SK-N-SH (cell line): ENCODE data around the gene AP4B1. TPM values are rescaled to one million over a fixed set of nuclear protein-coding genes. Genes with fewer than 3 reads are reported as not detected.

Experiments
- CTCF ChIA-PET: fragments of 300-600, 350-600 bp; formaldehyde crosslinking; extraction: SDS; loops from one replicate; lab custom pipeline; 2021; lab: Yijun Ruan, JAX
- POLR2A ChIA-PET: fragments of 350-600 bp; sonication (Branson Sonifier 250); formaldehyde crosslinking; extraction: SDS; loops from one replicate; lab custom pipeline; 2020; ENCODE audit warnings: antibody characterized with exemption, inconsistent platforms; lab: Yijun Ruan, JAX
- DNase-seq: peaks from one replicate; pipeline ENCODE4 v3.0.0; 2012
- H2AFZ ChIP-seq: fragments of 200-600 bp; sonication (generic); 2 replicates; pipeline ENCODE4 v1.8.1; 2016; ENCODE audit warnings: antibody characterized with exemption, mild to moderate bottlenecking, low read depth
- H3F3A ChIP-seq: fragments of 200-600 bp; sonication (generic); replicated peaks from 2 replicates; pipeline ENCODE3; 2016; ENCODE audit warnings: antibody characterized with exemption, mild to moderate bottlenecking; ENCODE audit not compliant: insufficient read depth
- H3K27ac ChIP-seq, 2 experiments: fragments of 200-500 bp in 1 of 2; fragments of 200-600 bp in 1 of 2; sonication (Bioruptor generic) in 1 of 2; sonication (generic), shearing (Covaris generic) in 1 of 2; 2 replicates each; pipeline versions ENCODE4 v1.5.1 to v1.6.1; 2014 to 2016; ENCODE audit warnings: low read depth in 2 of 2, inconsistent platforms in 1 of 2, low read length in 1 of 2, mild to moderate bottlenecking in 1 of 2, mixed read lengths in 1 of 2
- H3K27me3 ChIP-seq: fragments of 200-600 bp; sonication (generic), shearing (Covaris generic); 2 replicates; pipeline ENCODE4 v1.6.1; 2016; ENCODE audit warnings: mixed run types; ENCODE audit not compliant: insufficient read depth
- H3K36me3 ChIP-seq, 2 experiments: fragments of 200-500 bp in 1 of 2; fragments of 200-600 bp in 1 of 2; sonication (Bioruptor generic) in 1 of 2; sonication (generic) in 1 of 2; replicated peaks in 1 of 2; 2 replicates each; pipeline versions ENCODE3 to v1.5.1; 2014 to 2016; ENCODE audit warnings: low read length in 1 of 2, mild to moderate bottlenecking in 1 of 2; ENCODE audit not compliant: insufficient read depth in 2 of 2, control insufficient read depth in 1 of 2
- H3K4me1 ChIP-seq, 2 experiments: fragments of 200-500 bp in 1 of 2; fragments of 200-600 bp in 1 of 2; sonication (Bioruptor generic) in 1 of 2; sonication (generic), shearing (Covaris generic) in 1 of 2; 2 replicates each; pipeline versions ENCODE4 v1.5.1 to v1.6.1; 2014 to 2016; ENCODE audit warnings: low read depth in 1 of 2, low read length in 1 of 2, mixed run types in 1 of 2; ENCODE audit not compliant: insufficient read depth in 2 of 2, control insufficient read depth in 1 of 2
- H3K4me2 ChIP-seq: fragments of 200-600 bp; sonication (generic), shearing (Covaris generic); 2 replicates; pipeline ENCODE4 v1.6.1; 2017; ENCODE audit warnings: mixed run types
- H3K4me3 ChIP-seq, 2 experiments: fragments of 200-500 bp in 1 of 2; fragments of 200-600 bp in 1 of 2; sonication (Bioruptor generic) in 1 of 2; sonication (generic), shearing (Covaris generic) in 1 of 2; 2 replicates each; pipeline versions ENCODE4 v1.5.1 to v1.8.1; 2014 to 2016; ENCODE audit warnings: low read depth in 2 of 2, inconsistent platforms in 1 of 2, low read length in 1 of 2, mild to moderate bottlenecking in 1 of 2, mixed read lengths in 1 of 2, moderate library complexity in 1 of 2
- H3K79me2 ChIP-seq: fragments of 200-600 bp; sonication (generic); 2 replicates; pipeline ENCODE4 v1.8.1; 2017; ENCODE audit warnings: mild to moderate bottlenecking; ENCODE audit not compliant: insufficient read depth
- H3K9ac ChIP-seq: fragments of 200-600 bp; sonication (generic); 2 replicates; pipeline ENCODE4 v1.6.1; 2017; ENCODE audit warnings: mixed run types
- H3K9me2 ChIP-seq: fragments of 200-600 bp; sonication (generic); 2 replicates; pipeline ENCODE4 v1.6.1; 2017; ENCODE audit warnings: mixed run types
- H3K9me3 ChIP-seq: fragments of 200-600 bp; sonication (generic); 2 replicates; pipeline ENCODE4 v1.6.1; 2017; ENCODE audit warnings: mixed run types, mild to moderate bottlenecking, moderate library complexity
- H4K20me1 ChIP-seq: fragments of 200-600 bp; sonication (generic); 2 replicates; pipeline ENCODE4 v1.6.1; 2017; ENCODE audit warnings: mild to moderate bottlenecking, mixed run types; ENCODE audit not compliant: insufficient read depth
- CHD2 ChIP-seq: fragments of 150-350 bp; IDR thresholded peaks from 2 replicates; pipeline ENCODE4 v1.6.1; 2018; ENCODE audit warnings: low read length; ENCODE audit not compliant: partially characterized antibody
- CTCF ChIP-seq: fragments of 200-600 bp; sonication (generic); IDR thresholded peaks from 2 replicates; pipeline ENCODE4 v1.6.1; 2017; ENCODE audit warnings: antibody characterized with exemption, mild to moderate bottlenecking, moderate library complexity
- EZH2phosphoT487 ChIP-seq: fragments of 200-600 bp; sonication (generic); IDR thresholded peaks from 2 replicates; pipeline ENCODE4 v1.6.1; 2017; ENCODE audit warnings: low read depth, mixed run types, mild to moderate bottlenecking, antibody characterized with exemption, moderate library complexity, borderline replicate concordance
- FOSL2 ChIP-seq: IDR thresholded peaks from 2 replicates; pipeline ENCODE4 v1.4.0; 2012; ENCODE audit warnings: low read depth, mild to moderate bottlenecking, moderate library complexity, borderline replicate concordance
- FOXJ3 ChIP-seq: sonication (generic); formaldehyde crosslinking; IDR thresholded peaks from 2 replicates; pipeline ENCODE4 v1.5.1; 2020; ENCODE audit warnings: mild to moderate bottlenecking, missing genetic modification reagents
- FOXM1 ChIP-seq: IDR thresholded peaks from 2 replicates; pipeline ENCODE4 v1.4.0; 2012; ENCODE audit warnings: low read depth, mild to moderate bottlenecking
- GATA2 ChIP-seq: sonication (generic); formaldehyde crosslinking; IDR thresholded peaks from 2 replicates; pipeline ENCODE4 v1.5.0; 2020; ENCODE audit warnings: mild to moderate bottlenecking, missing genetic modification reagents
- JUND ChIP-seq: IDR thresholded peaks from 2 replicates; pipeline ENCODE4 v1.4.0; 2012
- MXI1 ChIP-seq: IDR thresholded peaks from 2 replicates; pipeline ENCODE4 v1.6.1; 2012; ENCODE audit warnings: mild to moderate bottlenecking, low read depth, low read length, improper control_type of control experiment
- PBX3 ChIP-seq: IDR thresholded peaks from 2 replicates; pipeline ENCODE4; 2012
- RCOR1 ChIP-seq: fragments of 150-350 bp; IDR thresholded peaks from 2 replicates; pipeline ENCODE4 v1.6.1; 2017; ENCODE audit warnings: antibody characterized with exemption, low read length
- SMC3 ChIP-seq: IDR thresholded peaks from 2 replicates; pipeline ENCODE4 v1.6.1; 2012; ENCODE audit warnings: low read depth, low read length, improper control_type of control experiment
- TAF1 ChIP-seq: IDR thresholded peaks from 2 replicates; pipeline ENCODE4 v1.6.1; 2012; ENCODE audit warnings: low read depth, mild to moderate bottlenecking, low read length, moderate library complexity, borderline replicate concordance
- TEAD4 ChIP-seq: IDR thresholded peaks from 2 replicates; pipeline ENCODE4 v1.4.0; 2012; ENCODE audit warnings: mild to moderate bottlenecking, borderline replicate concordance; ENCODE audit not compliant: insufficient read depth
- USF2 ChIP-seq: fragments of 150-350 bp; IDR thresholded peaks from 2 replicates; pipeline ENCODE4 v1.6.1; 2017; ENCODE audit warnings: antibody characterized with exemption, low read length, low read depth, borderline replicate concordance
- YY1 ChIP-seq: IDR thresholded peaks from 2 replicates; pipeline ENCODE4 v1.4.0; 2012; ENCODE audit warnings: low read depth, mild to moderate bottlenecking
- ZBTB33 ChIP-seq: IDR thresholded peaks from 2 replicates; pipeline ENCODE4 v1.4.0; 2012; ENCODE audit warnings: low read depth, borderline replicate concordance
- WGBS: methylation state at CpG from one replicate; pipeline ENCODE4 v1.1.6; 2017; ENCODE audit warnings: low lambda C conversion rate; 5-methylcytosine and 5-hydroxymethylcytosine counted together
- polyA plus RNA-seq, 3 experiments: library from polyadenylated mRNA; depleted of rRNA; stranded (reverse); fragments of >200 nt; gene quantifications; 2 replicates each; pipeline ENCODE4 v1.2.3, GENCODE V29; 2012

Gene AP4B1
- polyA plus RNA-seq, 1 of the 3 experiments (the other 2 are of a cell fraction): 11.5 TPM

- 97% methylated on average over 3 of the region's 3 CpGs for WGBS
Measured at GRCh38 chr1:113870778-113871177, 33.8 kb downstream of the AP4B1 start.

More at GRCh38 chr1:113870778-113871177, 33.8 kb downstream of the AP4B1 start:
- H3F3A ChIP-seq: no peaks in the 10 kb centered on the region
- no peak overlapping the region for H3K27ac ChIP-seq
- H3K9ac ChIP-seq: no peak overlapping the region
- H3K79me2 ChIP-seq: no peaks in the 10 kb centered on the region
- ChIA-PET POLR2A (no interaction called here), CTCF (no interaction called here)
- H3K4me1 ChIP-seq: peaks cover 0 to 16% of the 10 kb centered on the region in 2 experiments; a peak in 1 of 4 replicates
- H2AFZ ChIP-seq: no peak overlapping the region; the same call in 1 of the 2 replicates
- no peak for TF ChIP-seq USF2
- TF ChIP-seq PBX3: no peak
- no peak for TF ChIP-seq EZH2phosphoT487
- TF ChIP-seq FOXJ3 (CRISPR knock-in tag): no peak
- TF ChIP-seq TAF1: no peak
- TF ChIP-seq ZBTB33: no peak
- no peak for TF ChIP-seq CHD2
- no peak for TF ChIP-seq FOXM1
- TF ChIP-seq SMC3: no peak
- TF ChIP-seq FOSL2: no peak
- no peak for TF ChIP-seq TEAD4
- no peak for TF ChIP-seq RCOR1
- no peak for TF ChIP-seq GATA2 (CRISPR knock-in tag)
- TF ChIP-seq CTCF: no peak
- no peak for TF ChIP-seq YY1
- no peak for TF ChIP-seq JUND
- TF ChIP-seq MXI1: no peak
- H3K4me2 ChIP-seq: no peak overlapping the region
- no peaks in the 10 kb centered on the region for H3K9me2 ChIP-seq
- no peaks in the 10 kb centered on the region for H3K36me3 ChIP-seq
- no peak for DNase-seq
- no peaks in the 10 kb centered on the region for H4K20me1 ChIP-seq
- no peaks in the 10 kb centered on the region for H3K9me3 ChIP-seq
- no peak overlapping the region for H3K4me3 ChIP-seq
- no peaks in the 10 kb centered on the region for H3K27me3 ChIP-seq
